Memory B cell (primary cell): ENCODE measurements around the gene HSPG2.

Source experiments
- ATAC-seq: fragments of 150-1000 bp; cut with Tn5 transposase; 2 replicates; pipeline ENCODE4 v1.10.0; 2021; ENCODE audit warnings: low read depth, mild to moderate bottlenecking, moderate library complexity
- DNase-seq, 2 donors: peaks; one replicate each; pipeline ENCODE4 v3.0.0; 2022; ENCODE audit warnings: low spot score in 2 of 2
- H3K27ac Mint-ChIP-seq: one replicate; pipeline ENCODE4 v1.8.0; 2022; ENCODE audit warnings: mild to moderate bottlenecking, moderate library complexity, mixed read lengths
- H3K27me3 Mint-ChIP-seq: one replicate; pipeline ENCODE4 v1.8.0; 2022; ENCODE audit warnings: mixed read lengths
- H3K36me3 Mint-ChIP-seq: one replicate; pipeline ENCODE4 v1.8.0; 2022; ENCODE audit warnings: mild to moderate bottlenecking, mixed read lengths
- H3K4me1 Mint-ChIP-seq: one replicate; pipeline ENCODE4 v1.8.0; 2022; ENCODE audit warnings: mixed read lengths
- H3K4me3 Mint-ChIP-seq: one replicate; pipeline ENCODE4 v1.8.0; 2022; ENCODE audit warnings: mild to moderate bottlenecking, moderate library complexity, mixed read lengths
- H3K9me3 Mint-ChIP-seq: one replicate; pipeline ENCODE4 v1.8.0; 2022; ENCODE audit warnings: mixed read lengths

Gene HSPG2

GRCh38 chr1:21872445-21873079 is 64.5 kb downstream of the HSPG2 start:
- Mint-ChIP-seq H3K4me3 (no peak overlapping the region), H3K9me3 (no peaks in the 10 kb centered on the region), H3K4me1 (peaks cover 6% of the 10 kb centered on the region), H3K36me3 (no peaks in the 10 kb centered on the region), H3K27ac (no peak overlapping the region), H3K27me3 (no peaks in the 10 kb centered on the region)
- DNase-seq (no peak), ATAC-seq (no peak)

DNA sequence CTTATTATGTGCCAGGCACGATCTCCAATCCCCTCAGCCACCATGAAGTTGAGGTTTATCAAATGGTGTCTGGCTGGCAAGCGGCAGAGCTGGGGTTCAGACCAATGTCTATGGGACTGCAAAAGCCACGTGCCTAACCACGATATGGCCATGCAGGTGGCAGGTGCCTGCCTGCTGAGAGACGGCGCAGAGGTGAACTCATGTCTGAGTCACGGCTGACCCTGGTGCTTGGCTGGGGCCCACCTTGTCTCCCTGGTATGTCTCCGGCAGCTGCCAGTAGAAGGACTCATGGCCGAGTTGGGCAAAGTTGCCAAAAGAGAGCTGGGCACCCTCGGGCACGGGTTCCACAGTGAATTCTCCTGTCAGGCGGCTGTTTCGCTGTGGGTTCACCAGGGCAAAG is 65.2 kb downstream of the HSPG2 start:
- H3K4me3 Mint-ChIP-seq = no peak overlapping the region
- no peak for DNase-seq
- peak; percentile 26 for ATAC-seq
- no peaks in the 10 kb centered on the region for H3K9me3 Mint-ChIP-seq
- H3K36me3 Mint-ChIP-seq = no peaks in the 10 kb centered on the region
- no peaks in the 10 kb centered on the region for H3K27me3 Mint-ChIP-seq
- peaks cover 8% of the 10 kb centered on the region for H3K4me1 Mint-ChIP-seq
- no peak overlapping the region for H3K27ac Mint-ChIP-seq

DNA sequence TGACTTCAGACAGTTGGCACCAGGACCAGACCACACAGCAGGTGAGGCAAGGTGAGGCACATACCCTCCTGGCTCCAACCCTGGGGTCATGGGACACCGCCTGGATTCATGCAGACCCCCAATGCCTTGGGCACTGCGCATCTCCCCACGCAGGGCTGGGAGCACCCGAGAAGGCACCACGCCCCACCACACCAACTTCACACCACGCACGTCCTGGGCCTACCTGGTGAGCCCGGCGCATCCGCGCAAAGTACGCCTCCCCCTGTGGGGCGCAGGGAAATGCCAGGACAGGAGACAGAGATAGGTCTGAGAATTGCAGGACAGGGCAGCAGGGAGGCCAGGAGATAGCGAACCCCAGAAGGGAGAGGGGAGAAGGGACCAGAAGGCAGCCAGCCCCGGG is 66.5 kb downstream of the HSPG2 start:
- H3K4me3 Mint-ChIP-seq = no peak overlapping the region
- H3K27ac Mint-ChIP-seq = peak overlapping the region; percentile 16
- H3K4me1 Mint-ChIP-seq = peaks cover 15% of the 10 kb centered on the region
- H3K27me3 Mint-ChIP-seq = no peaks in the 10 kb centered on the region
- H3K36me3 Mint-ChIP-seq = no peaks in the 10 kb centered on the region
- DNase-seq = no peak
- no peak for ATAC-seq
- no peaks in the 10 kb centered on the region for H3K9me3 Mint-ChIP-seq

DNA sequence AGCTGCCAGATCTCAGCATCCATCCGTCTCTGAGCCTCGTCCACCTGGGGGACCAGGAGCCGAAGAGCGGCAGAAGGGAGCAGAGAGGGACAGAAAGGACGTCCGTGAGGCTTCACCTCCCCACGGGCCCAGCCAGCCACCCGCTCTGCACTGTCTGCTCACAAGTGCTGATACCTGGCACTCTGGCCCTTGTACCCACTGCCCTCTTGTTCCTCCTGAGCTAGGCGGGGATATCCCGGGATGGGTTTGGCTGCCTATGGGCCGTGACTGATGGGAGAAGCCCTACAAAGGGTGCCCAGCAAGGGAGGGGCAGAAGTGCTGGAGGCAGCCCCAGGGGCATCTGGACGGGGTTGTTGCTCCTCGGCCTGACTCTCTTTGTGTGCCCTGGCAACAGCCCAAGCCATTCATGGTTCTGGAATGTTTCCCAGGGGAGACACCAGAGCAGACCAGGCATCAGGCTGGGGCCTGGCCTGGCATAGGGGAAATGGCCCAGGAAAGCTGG is 67.4 kb downstream of the HSPG2 start:
- peaks cover 19% of the 10 kb centered on the region for H3K4me1 Mint-ChIP-seq
- H3K4me3 Mint-ChIP-seq = no peak overlapping the region
- H3K36me3 Mint-ChIP-seq = no peaks in the 10 kb centered on the region
- H3K27ac Mint-ChIP-seq = no peak overlapping the region
- no peaks in the 10 kb centered on the region for H3K9me3 Mint-ChIP-seq
- no peak for ATAC-seq
- no peaks in the 10 kb centered on the region for H3K27me3 Mint-ChIP-seq
- no peak for DNase-seq

GRCh38 chr1:21868941-21869454 is 68.1 kb downstream of the HSPG2 start:
- Mint-ChIP-seq H3K4me1 (peaks cover 19% of the 10 kb centered on the region), H3K36me3 (no peaks in the 10 kb centered on the region), H3K27me3 (no peaks in the 10 kb centered on the region), H3K4me3 (no peak overlapping the region), H3K9me3 (no peaks in the 10 kb centered on the region), H3K27ac (peak overlapping the region; percentile 63)
- DNase-seq (no peak), ATAC-seq (no peak)

- no peak for DNase-seq
- H3K4me1 Mint-ChIP-seq = peaks cover 19% of the 10 kb centered on the region
- H3K36me3 Mint-ChIP-seq = no peaks in the 10 kb centered on the region
- H3K27me3 Mint-ChIP-seq = no peaks in the 10 kb centered on the region
- no peak for ATAC-seq
- H3K9me3 Mint-ChIP-seq = no peaks in the 10 kb centered on the region
- H3K4me3 Mint-ChIP-seq = no peak overlapping the region
- peak overlapping the region; percentile 63 for H3K27ac Mint-ChIP-seq
Measured at GRCh38 chr1:21868482-21868881, 68.6 kb downstream of the HSPG2 start.

DNA sequence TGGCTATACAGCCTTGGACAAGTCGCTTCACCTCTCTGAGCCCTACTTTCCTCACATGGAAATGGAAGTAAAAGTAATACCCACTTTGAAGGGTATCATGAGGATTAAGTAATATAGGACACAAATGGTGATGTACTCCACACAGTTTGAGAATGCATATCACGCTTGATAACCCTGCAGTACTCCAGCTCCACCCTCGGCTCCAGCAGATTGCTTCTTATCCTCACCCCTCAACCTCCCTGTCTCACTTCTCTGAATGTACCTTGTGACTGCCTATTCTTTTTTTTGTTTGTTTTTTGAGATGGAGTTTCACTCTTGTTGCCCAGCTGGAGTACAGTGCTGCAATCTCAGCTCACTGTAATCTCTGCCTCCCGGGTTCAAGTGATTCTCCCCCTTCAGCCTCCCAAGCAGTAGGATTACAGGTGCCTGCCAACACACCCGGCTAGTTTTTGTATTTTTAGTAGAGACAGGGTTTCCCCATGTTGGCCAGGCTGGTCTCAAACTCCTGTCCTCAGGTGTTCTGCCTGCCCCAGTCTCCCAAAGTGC is 69.6 kb downstream of the HSPG2 start:
- DNase-seq = no peak
- Mint-ChIP-seq H3K4me1 (peaks cover 19% of the 10 kb centered on the region), H3K27me3 (no peaks in the 10 kb centered on the region), H3K36me3 (no peaks in the 10 kb centered on the region), H3K27ac (peak overlapping the region; percentile 63), H3K9me3 (no peaks in the 10 kb centered on the region), H3K4me3 (no peak overlapping the region)
- ATAC-seq = no peak

DNA sequence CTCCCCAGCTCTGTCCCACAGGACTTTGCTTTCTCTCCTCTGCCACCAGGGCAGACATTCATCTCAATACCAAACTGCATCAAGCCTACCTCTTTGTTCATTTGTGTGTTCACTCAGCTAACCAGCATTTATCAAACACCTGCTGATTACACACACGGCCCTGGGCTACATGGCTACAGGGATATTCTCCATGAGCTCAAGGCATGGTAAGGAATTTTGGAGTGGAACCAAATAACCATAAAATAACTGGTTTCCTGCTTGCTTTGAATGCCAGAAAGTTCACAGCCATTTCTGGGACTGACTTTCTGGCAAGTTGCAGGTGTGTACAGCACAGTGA is 70.4 kb downstream of the HSPG2 start:
- no peak for ATAC-seq
- H3K9me3 Mint-ChIP-seq = no peaks in the 10 kb centered on the region

GRCh38 chr1:21865943-21866706 is 71.0 kb downstream of the HSPG2 start:
- peak; percentile 83 for ATAC-seq
- Mint-ChIP-seq H3K4me1 (peaks cover 14% of the 10 kb centered on the region), H3K36me3 (peaks cover under 1% of the 10 kb centered on the region), H3K27ac (peak overlapping the region; percentile 87), H3K9me3 (no peaks in the 10 kb centered on the region), H3K27me3 (no peaks in the 10 kb centered on the region), H3K4me3 (peak overlapping the region; percentile 24)
- peak; percentile 57 to 72 for DNase-seq

More for the DNA sequence above, 70.4 kb downstream of the HSPG2 start:
- Mint-ChIP-seq H3K27me3 (no peaks in the 10 kb centered on the region), H3K4me1 (peaks cover 14% of the 10 kb centered on the region), H3K36me3 (no peaks in the 10 kb centered on the region), H3K4me3 (no peak overlapping the region), H3K27ac (peak overlapping the region; percentile 87)
- no peak for DNase-seq

DNA sequence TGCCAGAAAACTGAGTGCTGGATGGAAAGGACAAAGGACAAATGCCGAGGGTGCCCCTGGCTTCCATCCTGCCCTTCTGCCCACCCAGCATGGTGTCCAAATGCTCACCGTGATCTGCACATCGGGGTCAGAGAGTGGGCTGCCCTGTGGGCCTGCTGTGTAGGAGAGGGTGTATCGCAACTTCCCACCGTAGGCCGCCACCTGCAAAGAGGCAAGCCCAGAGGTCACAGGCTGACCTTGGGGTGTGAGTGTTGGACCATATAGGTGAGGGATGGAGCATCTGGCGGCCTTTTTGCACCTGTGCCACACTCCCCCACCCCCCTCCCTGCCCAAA is 71.5 kb downstream of the HSPG2 start:
- peaks cover 14% of the 10 kb centered on the region for H3K4me1 Mint-ChIP-seq
- H3K4me3 Mint-ChIP-seq = no peak overlapping the region
- no peaks in the 10 kb centered on the region for H3K9me3 Mint-ChIP-seq
- peaks cover 2% of the 10 kb centered on the region for H3K36me3 Mint-ChIP-seq
- no peaks in the 10 kb centered on the region for H3K27me3 Mint-ChIP-seq
- peak overlapping the region; percentile 87 for H3K27ac Mint-ChIP-seq
- no peak for DNase-seq
- ATAC-seq = no peak

DNA sequence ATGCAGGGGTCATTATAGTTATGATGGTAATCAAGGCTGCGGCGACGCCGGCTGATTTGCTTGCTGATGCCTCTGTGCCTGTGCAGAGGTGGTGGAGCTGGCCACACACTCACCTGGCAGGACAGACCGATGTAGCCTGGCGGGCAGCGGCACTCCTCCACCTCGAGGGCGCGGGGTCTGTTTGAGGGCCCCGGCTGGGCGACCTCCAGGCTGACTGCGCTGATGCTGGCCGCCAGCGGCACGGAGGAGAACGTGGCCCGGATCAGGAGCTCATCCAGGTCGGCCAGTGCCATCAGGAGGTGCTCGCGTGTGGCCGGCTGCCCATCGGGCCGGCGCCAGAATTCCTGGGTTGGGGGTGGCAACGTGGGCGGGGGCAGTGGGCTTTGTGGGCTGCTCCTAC is 72.4 kb downstream of the HSPG2 start:
- Mint-ChIP-seq H3K27ac (no peak overlapping the region), H3K9me3 (no peaks in the 10 kb centered on the region), H3K27me3 (no peaks in the 10 kb centered on the region), H3K4me3 (no peak overlapping the region), H3K4me1 (peaks cover 14% of the 10 kb centered on the region), H3K36me3 (peaks cover 2% of the 10 kb centered on the region)
- DNase-seq = no peak
- no peak for ATAC-seq

DNA sequence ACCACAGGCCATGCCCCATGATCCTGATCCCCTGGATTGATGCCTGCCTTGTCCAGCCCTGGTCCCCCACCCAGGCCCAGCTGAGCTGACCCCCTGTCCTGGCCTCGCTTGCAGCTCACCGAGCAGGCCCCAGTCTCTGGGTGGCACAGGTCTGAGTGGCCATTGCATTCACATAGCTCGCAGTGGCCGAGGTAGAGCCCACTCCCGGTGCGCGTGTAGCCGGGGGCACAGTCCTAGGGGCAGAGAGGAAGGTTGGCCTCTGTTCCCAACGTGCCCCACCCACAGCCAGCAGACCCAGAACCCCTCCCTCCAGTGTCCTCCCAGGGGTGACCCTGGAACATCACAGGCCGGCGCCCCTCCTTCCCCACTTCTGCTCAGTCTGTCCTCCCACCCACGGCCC is 73.1 kb downstream of the HSPG2 start:
- H3K9me3 Mint-ChIP-seq = no peaks in the 10 kb centered on the region
- DNase-seq (no peak), ATAC-seq (no peak)
- H3K27ac Mint-ChIP-seq = peak overlapping the region; percentile 67
- H3K36me3 Mint-ChIP-seq = peaks cover 2% of the 10 kb centered on the region
- H3K27me3 Mint-ChIP-seq = no peaks in the 10 kb centered on the region
- peaks cover 16% of the 10 kb centered on the region for H3K4me1 Mint-ChIP-seq
- no peak overlapping the region for H3K4me3 Mint-ChIP-seq

- no peaks in the 10 kb centered on the region for H3K9me3 Mint-ChIP-seq
- H3K36me3 Mint-ChIP-seq = peaks cover 2% of the 10 kb centered on the region
- DNase-seq (no peak), ATAC-seq (no peak)
- H3K27me3 Mint-ChIP-seq = no peaks in the 10 kb centered on the region
- H3K4me3 Mint-ChIP-seq = no peak overlapping the region
- H3K4me1 Mint-ChIP-seq = peaks cover 13% of the 10 kb centered on the region
- no peak overlapping the region for H3K27ac Mint-ChIP-seq
Measured at GRCh38 chr1:21861602-21862429, 75.3 kb downstream of the HSPG2 start.

DNA sequence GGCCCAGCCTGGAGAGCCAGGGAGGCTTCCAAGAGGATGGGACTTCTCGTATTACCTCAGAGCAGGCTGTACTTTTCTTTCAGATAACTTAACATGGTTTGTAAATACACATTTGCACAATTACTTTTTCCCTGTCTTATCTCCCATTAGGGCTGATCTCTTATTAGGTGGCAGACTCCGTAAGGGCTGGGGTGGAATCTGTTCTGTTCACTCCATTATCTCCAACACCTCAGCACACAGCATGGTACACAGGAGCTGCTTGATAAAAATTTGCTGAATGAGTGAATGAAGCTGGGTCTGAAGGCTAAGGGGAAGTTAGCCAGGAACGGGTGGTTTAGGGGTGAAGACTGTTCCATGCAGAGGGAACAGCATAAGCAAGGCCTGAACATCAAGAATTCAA is 76.1 kb downstream of the HSPG2 start:
- peaks cover 7% of the 10 kb centered on the region for H3K4me1 Mint-ChIP-seq
- H3K4me3 Mint-ChIP-seq = no peak overlapping the region
- H3K27me3 Mint-ChIP-seq = no peaks in the 10 kb centered on the region
- H3K9me3 Mint-ChIP-seq = no peaks in the 10 kb centered on the region
- ATAC-seq = no peak
- no peak overlapping the region for H3K27ac Mint-ChIP-seq
- H3K36me3 Mint-ChIP-seq = peaks cover 2% of the 10 kb centered on the region
- no peak for DNase-seq
